ENCODE measurements around the gene AP4M1.

- TF ChIP-seq CTCF (IDR thresholded peaks at IDR 0.05) (no peak), POLR2A (IDR thresholded peaks at IDR 0.05) (no peak)
These were observed 20.6 kb downstream of the AP4M1 start for GRCh38 chr7:100122067-100122466.
